Measurements from ENCODE around the gene STN1. TPM values are rescaled to one million over a fixed set of nuclear protein-coding genes. Genes with fewer than 3 reads are reported as not detected.

Gene STN1
- total and polyA plus RNA-seq, 2 experiments from 2014 or later = 43.5 to 44.7 TPM

GRCh38 chr10:103832806-103833205, 85.2 kb downstream of the STN1 start:
- no peak overlapping the region for H3K27ac ChIP-seq
- DNase-seq (ENCODE audit: low read depth in 1 of 2, low spot score in 1 of 2) = no peak
- peaks cover 77% of the 10 kb centered on the region for H3K4me1 ChIP-seq (ENCODE audit: low read depth)
- TF ChIP-seq CTCF (IDR thresholded peaks at IDR 0.05; ENCODE audit: low read depth, low read length) = no peak
- no peak overlapping the region for H3K4me3 ChIP-seq
- H3K9me3 ChIP-seq (ENCODE audit: low read depth) = no peaks in the 10 kb centered on the region
- no peaks in the 10 kb centered on the region for H3K27me3 ChIP-seq
- H3K36me3 ChIP-seq = no peaks in the 10 kb centered on the region

Other genes with a start within 250 kb of the STN1 start
- 36.5 and 75.9 TPM in 2 replicates for gene SH3PXD2A, start 62.6 kb downstream of the STN1 start, total RNA-seq
- gene SH3PXD2A, start 62.6 kb downstream of the STN1 start, polyA plus RNA-seq = 32.2 and 48.1 TPM in 2 replicates
- 34.8 and 43.8 TPM in 2 replicates for gene SLK, start 49.0 kb upstream of the STN1 start, total RNA-seq
- 24.1 and 35.2 TPM in 2 replicates for gene SLK, start 49.0 kb upstream of the STN1 start, polyA plus RNA-seq
- not detected in 2 replicates for gene COL17A1, start 167.7 kb upstream of the STN1 start, total RNA-seq
- gene COL17A1, start 167.7 kb upstream of the STN1 start, polyA plus RNA-seq = 0.18 TPM in 1 of 2 replicates, not detected in the other
- 5.5 and 8.7 TPM in 2 replicates for gene SFR1, start 204.0 kb upstream of the STN1 start, total RNA-seq
- gene SFR1, start 204.0 kb upstream of the STN1 start, polyA plus RNA-seq = 10.0 and 10.7 TPM in 2 replicates